Measurements from ENCODE around the gene CLSTN2. TPM values are rescaled to one million over a fixed set of nuclear protein-coding genes. Genes with fewer than 3 reads are reported as not detected.
A peak's percentile ranks its signal among the peaks of the same experiment; 100 is the strongest.

CLSTN2 gene
- total RNA-seq, 4 donors from 2014 or later, result 2.7 to 5.0 (median 3.1) TPM

GRCh38 chr3:140113996-140114788 is 179.2 kb downstream of the CLSTN2 start:
- no peak overlapping the region for H3K27ac ChIP-seq
- no peak for DNase-seq
- no peak overlapping the region for H3K4me3 ChIP-seq
- TF ChIP-seq CTCF (IDR thresholded peaks at IDR 0.05) (no peak), POLR2A (IDR thresholded peaks at IDR 0.05) (no peak)
- H3K4me1 ChIP-seq, result no peaks in the 10 kb centered on the region
- no peaks in the 10 kb centered on the region for H3K36me3 ChIP-seq
- H3K9me3 ChIP-seq, result no peaks in the 10 kb centered on the region
- no peaks in the 10 kb centered on the region for H3K27me3 ChIP-seq

- Histone ChIP-seq H3K4me1 (no peaks in the 10 kb centered on the region), H3K36me3 (no peaks in the 10 kb centered on the region), H3K27ac (no peak overlapping the region), H3K9me3 (no peaks in the 10 kb centered on the region), H3K4me3 (no peak overlapping the region), H3K27me3 (no peaks in the 10 kb centered on the region)
- no peak for DNase-seq
- TF ChIP-seq CTCF (IDR thresholded peaks at IDR 0.05) (no peak), POLR2A (IDR thresholded peaks at IDR 0.05) (no peak)
Measured at GRCh38 chr3:140114789-140115080, 179.8 kb downstream of the CLSTN2 start.

- H3K4me3 ChIP-seq, result no peak overlapping the region
- H3K27ac ChIP-seq, result no peak overlapping the region
- H3K27me3 ChIP-seq, result no peaks in the 10 kb centered on the region
- H3K36me3 ChIP-seq, result no peaks in the 10 kb centered on the region
- H3K9me3 ChIP-seq, result no peaks in the 10 kb centered on the region
- TF ChIP-seq CTCF (IDR thresholded peaks at IDR 0.05) (no peak), POLR2A (IDR thresholded peaks at IDR 0.05) (no peak)
- H3K4me1 ChIP-seq, result no peaks in the 10 kb centered on the region
- no peak for DNase-seq
Measured at GRCh38 chr3:140117096-140117526, 182.1 kb downstream of the CLSTN2 start.

GRCh38 chr3:140122183-140122582 is 187.2 kb downstream of the CLSTN2 start:
- Histone ChIP-seq H3K27me3 (no peaks in the 10 kb centered on the region), H3K9me3 (no peaks in the 10 kb centered on the region), H3K36me3 (no peaks in the 10 kb centered on the region), H3K4me1 (no peaks in the 10 kb centered on the region), H3K4me3 (no peak overlapping the region), H3K27ac (no peak overlapping the region)
- no peak for DNase-seq
- no peak for TF ChIP-seq POLR2A (IDR thresholded peaks at IDR 0.05)

GRCh38 chr3:140128217-140128616 is 193.2 kb downstream of the CLSTN2 start:
- no peak for DNase-seq
- H3K27ac ChIP-seq, result no peak overlapping the region
- H3K27me3 ChIP-seq, result no peaks in the 10 kb centered on the region
- TF ChIP-seq POLR2A (IDR thresholded peaks at IDR 0.05), result no peak
- TF ChIP-seq CTCF (IDR thresholded peaks at IDR 0.05), result no peak
- H3K4me1 ChIP-seq, result no peaks in the 10 kb centered on the region
- H3K9me3 ChIP-seq, result no peaks in the 10 kb centered on the region
- H3K36me3 ChIP-seq, result no peaks in the 10 kb centered on the region
- H3K4me3 ChIP-seq, result no peak overlapping the region

- Histone ChIP-seq H3K27ac (no peak overlapping the region), H3K36me3 (no peaks in the 10 kb centered on the region), H3K9me3 (no peaks in the 10 kb centered on the region), H3K4me1 (no peaks in the 10 kb centered on the region), H3K27me3 (no peaks in the 10 kb centered on the region), H3K4me3 (no peak overlapping the region)
- DNase-seq, result peak in 2 of 3 donors; percentile 49 to 60
- TF ChIP-seq POLR2A (IDR thresholded peaks at IDR 0.05) (no peak), CTCF (IDR thresholded peaks at IDR 0.05) (peak in 4 of 6 experiments; percentile 17 to 47 (median 30))
Measured at GRCh38 chr3:140128631-140129030, 193.6 kb downstream of the CLSTN2 start.
